Measurements from ENCODE around the gene RAP1A. TPM values are rescaled to one million over a fixed set of nuclear protein-coding genes. Genes with fewer than 3 reads are reported as not detected.

The RAP1A gene
- total and polyA plus RNA-seq, 10 donors = 83.3 to 125 (median 105) TPM

DNA sequence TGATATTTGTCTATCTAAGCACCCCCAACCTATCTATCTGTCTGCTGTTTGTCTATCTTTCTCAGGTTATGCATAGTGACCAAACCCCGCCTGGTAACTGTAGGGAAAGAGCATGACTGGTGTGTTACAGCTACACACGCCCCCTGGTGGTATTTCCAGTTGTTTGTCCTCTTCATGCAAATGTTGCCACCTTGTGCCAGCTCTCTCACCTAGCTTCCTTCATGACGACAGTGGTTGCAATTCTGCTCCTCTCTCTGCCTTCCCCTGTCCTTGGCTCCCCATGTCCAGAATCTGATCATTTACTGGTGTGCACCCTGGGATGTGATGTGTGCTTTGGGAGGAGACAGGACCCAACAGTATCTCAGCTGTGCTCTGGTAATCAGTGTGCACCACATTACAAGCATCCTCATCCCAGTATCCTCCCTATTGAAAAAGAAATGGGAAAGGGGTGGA lies 127.7 kb downstream of the RAP1A start:
- WGBS, 5 donors = 20 to 46% (median 27%) methylated on average over 3 of the region's 3 CpGs
- no peak overlapping the region for H3K27ac ChIP-seq
- DNase-seq = no peak
- TF ChIP-seq, protein P1, sequence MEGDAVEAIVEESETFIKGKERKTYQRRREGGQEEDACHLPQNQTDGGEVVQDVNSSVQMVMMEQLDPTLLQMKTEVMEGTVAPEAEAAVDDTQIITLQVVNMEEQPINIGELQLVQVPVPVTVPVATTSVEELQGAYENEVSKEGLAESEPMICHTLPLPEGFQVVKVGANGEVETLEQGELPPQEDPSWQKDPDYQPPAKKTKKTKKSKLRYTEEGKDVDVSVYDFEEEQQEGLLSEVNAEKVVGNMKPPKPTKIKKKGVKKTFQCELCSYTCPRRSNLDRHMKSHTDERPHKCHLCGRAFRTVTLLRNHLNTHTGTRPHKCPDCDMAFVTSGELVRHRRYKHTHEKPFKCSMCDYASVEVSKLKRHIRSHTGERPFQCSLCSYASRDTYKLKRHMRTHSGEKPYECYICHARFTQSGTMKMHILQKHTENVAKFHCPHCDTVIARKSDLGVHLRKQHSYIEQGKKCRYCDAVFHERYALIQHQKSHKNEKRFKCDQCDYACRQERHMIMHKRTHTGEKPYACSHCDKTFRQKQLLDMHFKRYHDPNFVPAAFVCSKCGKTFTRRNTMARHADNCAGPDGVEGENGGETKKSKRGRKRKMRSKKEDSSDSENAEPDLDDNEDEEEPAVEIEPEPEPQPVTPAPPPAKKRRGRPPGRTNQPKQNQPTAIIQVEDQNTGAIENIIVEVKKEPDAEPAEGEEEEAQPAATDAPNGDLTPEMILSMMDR (IDR thresholded peaks at IDR 0.05 in 8 of 11, conservative IDR thresholded peaks at IDR 0.05 in 3 of 11) = peak; percentile 44 to 87 (median 72)
- TF ChIP-seq POLR2AphosphoS5 (IDR thresholded peaks at IDR 0.05) (peak in 1 of 3 donors; percentile 45), POLR2A (IDR thresholded peaks at IDR 0.05) (no peak)
- peaks cover 0 to 4% (median 0%) of the 10 kb centered on the region in 7 donors for H3K27me3 ChIP-seq (replicated peaks in 1 of 7)
- H3K9me3 ChIP-seq = no peaks in the 10 kb centered on the region
- intact Hi-C loops (cut with DNase I; ENCODE audit: low total_unique reads) = no loop called here
- H3K4me3 ChIP-seq = no peak overlapping the region
- H3K36me3 ChIP-seq = no peaks in the 10 kb centered on the region
- H3K4me1 ChIP-seq = peaks cover 0 to 9% (median 0%) of the 10 kb centered on the region in 6 donors

DNA sequence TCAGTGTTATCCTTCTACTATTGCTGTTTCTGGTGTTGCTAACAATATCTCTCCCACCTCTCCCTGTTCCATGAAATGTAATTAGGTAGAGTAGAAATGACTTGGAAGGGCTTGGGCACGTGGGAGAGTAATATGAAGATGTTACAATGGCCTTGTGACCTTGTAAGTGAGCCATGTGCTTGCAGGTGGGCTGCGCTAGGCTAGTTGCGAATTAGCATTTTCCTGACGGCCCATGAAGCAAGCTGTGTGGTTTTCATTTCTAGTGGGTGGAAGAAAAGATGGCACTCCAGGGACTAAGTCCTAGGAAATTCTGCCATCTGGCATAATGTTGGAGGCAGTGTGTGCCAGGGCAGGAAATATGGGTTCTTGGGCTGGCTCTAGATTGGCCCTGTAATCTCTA lies 128.4 kb downstream of the RAP1A start:
- Histone ChIP-seq H3K9me3 (no peaks in the 10 kb centered on the region), H3K36me3 (no peaks in the 10 kb centered on the region), H3K4me1 (peaks cover 0 to 9% (median 0%) of the 10 kb centered on the region in 6 donors), H3K27me3 (replicated peaks in 1 of 7) (peaks cover 0 to 3% (median 0%) of the 10 kb centered on the region in 7 donors), H3K4me3 (no peak overlapping the region), H3K27ac (no peak overlapping the region)
- TF ChIP-seq POLR2AphosphoS5 (IDR thresholded peaks at IDR 0.05) = no peak
- TF ChIP-seq, protein P1 (IDR thresholded peaks at IDR 0.05 in 8 of 11, conservative IDR thresholded peaks at IDR 0.05 in 3 of 11) = no peak
- TF ChIP-seq POLR2A (IDR thresholded peaks at IDR 0.05) = no peak
- intact Hi-C loops (cut with DNase I; ENCODE audit: low total_unique reads) = no loop called here
- no peak for DNase-seq
- WGBS, 5 donors = 76 to 83% (median 76%) methylated on average over 4 of the region's 4 CpGs

DNA sequence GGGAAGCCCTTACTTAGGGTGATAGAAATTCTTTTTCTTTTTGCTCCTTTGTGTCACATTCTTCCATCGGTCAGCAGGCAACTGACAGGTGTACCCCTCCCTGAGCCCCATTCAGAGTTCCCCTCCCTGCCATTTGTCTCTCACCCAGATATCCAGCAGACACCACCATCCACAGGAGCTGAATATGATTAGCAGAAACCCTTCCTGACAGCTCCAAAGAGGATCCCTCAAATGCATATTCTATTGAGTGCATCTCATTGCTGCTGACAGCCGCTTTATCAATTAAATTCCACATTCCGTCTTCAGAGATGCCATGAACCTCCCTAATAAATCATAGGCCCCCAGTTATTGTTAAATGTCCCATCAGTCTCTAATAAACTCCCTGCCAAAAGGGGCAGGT lies 130.0 kb downstream of the RAP1A start:
- Histone ChIP-seq H3K4me3 (no peak overlapping the region), H3K27ac (no peak overlapping the region), H3K36me3 (no peaks in the 10 kb centered on the region), H3K9me3 (no peaks in the 10 kb centered on the region), H3K4me1 (peaks cover 0 to 14% (median 4%) of the 10 kb centered on the region in 6 donors), H3K27me3 (replicated peaks in 1 of 7) (no peaks in the 10 kb centered on the region)
- no peak for DNase-seq
- intact Hi-C loops (cut with DNase I; ENCODE audit: low total_unique reads) = loop anchor here (5.0 to 10.0 kb wide), 2 partner anchors 32 to 245 kb away; partner anchors contain the start of genes ADORA3 and TMIGD3
- WGBS, 5 donors = 59 to 95% (median 84%) methylated on average over 3 of the region's 3 CpGs
- TF ChIP-seq, protein P1 (IDR thresholded peaks at IDR 0.05 in 8 of 11, conservative IDR thresholded peaks at IDR 0.05 in 3 of 11) = no peak
- TF ChIP-seq POLR2AphosphoS5 (IDR thresholded peaks at IDR 0.05) (no peak), POLR2A (IDR thresholded peaks at IDR 0.05) (no peak)

DNA sequence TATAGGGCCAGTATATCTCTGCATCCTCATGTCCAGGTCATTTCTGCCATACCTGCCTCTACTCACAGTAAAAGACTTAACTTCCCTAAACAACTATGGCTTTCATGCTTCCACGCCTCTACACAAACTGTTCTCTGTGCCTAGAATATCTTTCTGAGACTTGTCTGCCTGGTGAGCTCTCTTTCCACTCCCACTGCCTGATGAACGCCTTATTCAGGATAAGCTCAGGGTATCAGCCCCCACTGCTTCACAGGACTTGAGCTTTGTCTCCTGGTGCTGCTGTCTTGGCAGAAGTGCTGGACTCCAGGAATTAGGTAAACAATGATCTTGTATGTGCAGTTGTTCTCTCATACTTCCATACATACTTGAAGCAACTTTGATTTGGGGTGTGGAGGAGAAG lies 131.3 kb downstream of the RAP1A start:
- no peaks in the 10 kb centered on the region for H3K36me3 ChIP-seq
- no peak overlapping the region for H3K27ac ChIP-seq
- 84 to 92% (median 91%) methylated on average over 2 of the region's 2 CpGs for WGBS, 5 donors
- no peaks in the 10 kb centered on the region for H3K27me3 ChIP-seq (replicated peaks in 1 of 7)
- intact Hi-C loops (cut with DNase I; ENCODE audit: low total_unique reads) = loop anchor here (5.0 to 10.0 kb wide), 2 partner anchors 34 to 246 kb away; partner anchors contain the start of genes ADORA3 and TMIGD3
- H3K4me1 ChIP-seq = peaks cover 0 to 19% (median 7%) of the 10 kb centered on the region in 6 donors
- no peak overlapping the region for H3K4me3 ChIP-seq
- H3K9me3 ChIP-seq = no peaks in the 10 kb centered on the region
- no peak for DNase-seq
- TF ChIP-seq POLR2A (IDR thresholded peaks at IDR 0.05) = no peak
- TF ChIP-seq, protein P1 (IDR thresholded peaks at IDR 0.05 in 8 of 11, conservative IDR thresholded peaks at IDR 0.05 in 3 of 11) = no peak
- no peak for TF ChIP-seq POLR2AphosphoS5 (IDR thresholded peaks at IDR 0.05)

Data from spleen (tissue), 11 donors.